Measurements from ENCODE around the gene CBX2. TPM values are rescaled to one million over a fixed set of nuclear protein-coding genes. Genes with fewer than 3 reads are reported as not detected.

CBX2 gene
- total RNA-seq, 1 experiment from 2014 or later: 28.3 TPM

DNA sequence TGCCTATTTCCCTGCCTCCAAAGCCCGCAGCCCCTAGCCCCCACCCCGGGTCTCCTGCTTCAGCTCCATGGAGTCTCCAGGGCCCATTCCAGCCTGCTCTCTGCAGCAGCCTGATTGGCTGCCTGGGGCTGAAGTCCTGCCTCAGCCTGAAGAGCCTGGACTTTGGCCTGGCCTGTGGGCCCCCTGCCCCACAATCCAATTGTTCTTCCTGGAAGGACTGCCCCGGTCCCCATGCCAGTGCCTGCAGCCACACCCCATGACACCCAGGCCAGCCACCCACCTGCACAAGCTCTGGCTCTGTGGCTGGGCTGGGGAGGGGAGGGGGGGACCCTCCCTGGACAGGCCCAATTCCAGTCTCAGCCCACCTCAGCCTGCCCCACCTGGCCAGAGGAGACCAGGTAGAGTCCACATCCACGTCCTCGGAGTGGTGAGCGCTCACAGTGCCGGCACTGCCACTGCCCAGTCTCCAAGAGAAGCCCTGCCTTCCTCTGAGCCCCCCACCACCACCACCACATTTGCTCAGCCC lies 34.9 kb upstream of the CBX2 start:
- POLR2A ChIA-PET: interaction anchor here (0.6 kb wide), 1 partner anchor 54 kb away, joined by 3 read pairs; the partner anchor contains the start of gene CBX8
- RAD21 ChIA-PET (ENCODE audit: low non-redundant PET in 1 of 2, low total read pairs in 2 of 2, uncharacterized antibody in 2 of 2, unreplicated experiment in 2 of 2): no interaction called here
- no peak overlapping the region for H2AFZ ChIP-seq (ENCODE audit: low read depth, low read length, poor library complexity, severe bottlenecking)
- H3K9ac ChIP-seq (ENCODE audit: low read length): no peak overlapping the region
- no peaks in the 10 kb centered on the region for H4K20me1 ChIP-seq (ENCODE audit: insufficient read depth)
- H3K36me3 ChIP-seq (ENCODE audit: control insufficient read depth in 1 of 2, insufficient read depth in 2 of 2, low read length in 2 of 2): no peaks in the 10 kb centered on the region
- 0 out of 2 replicates have a peak, but pooled peaks cover 3% of the 10 kb centered on the region for H3K27me3 ChIP-seq (ENCODE audit: insufficient read depth, low read length)
- peaks cover 11 to 33% of the 10 kb centered on the region in 2 experiments; a peak in 3 of 4 replicates for H3K4me1 ChIP-seq (ENCODE audit: control insufficient read depth in 1 of 2, insufficient read depth in 2 of 2, low read length in 2 of 2)
- no TSS peak for BruUV-seq (replicated peaks)
- TF ChIP-seq EZH2 (IDR thresholded peaks at IDR 0.05): no peak
- no peak for TF ChIP-seq ZNF274 (IDR thresholded peaks at IDR 0.05; ENCODE audit: low read depth, low read length)
- TF ChIP-seq YY1 (IDR thresholded peaks at IDR 0.05; ENCODE audit: extremely low read depth, insufficient replicate concordance, low read depth, low read length): no peak
- no peak for TF ChIP-seq CBX3 (IDR thresholded peaks at IDR 0.05; ENCODE audit: low read depth)
- no peak for TF ChIP-seq ELF1 (IDR thresholded peaks at IDR 0.05; ENCODE audit: borderline replicate concordance, low read depth)
- no peak for TF ChIP-seq EGR1 (IDR thresholded peaks at IDR 0.05; ENCODE audit: low read depth)
- TF ChIP-seq RAD21 (IDR thresholded peaks at IDR 0.05; ENCODE audit: low read depth): no peak
- TF ChIP-seq, protein P1, sequence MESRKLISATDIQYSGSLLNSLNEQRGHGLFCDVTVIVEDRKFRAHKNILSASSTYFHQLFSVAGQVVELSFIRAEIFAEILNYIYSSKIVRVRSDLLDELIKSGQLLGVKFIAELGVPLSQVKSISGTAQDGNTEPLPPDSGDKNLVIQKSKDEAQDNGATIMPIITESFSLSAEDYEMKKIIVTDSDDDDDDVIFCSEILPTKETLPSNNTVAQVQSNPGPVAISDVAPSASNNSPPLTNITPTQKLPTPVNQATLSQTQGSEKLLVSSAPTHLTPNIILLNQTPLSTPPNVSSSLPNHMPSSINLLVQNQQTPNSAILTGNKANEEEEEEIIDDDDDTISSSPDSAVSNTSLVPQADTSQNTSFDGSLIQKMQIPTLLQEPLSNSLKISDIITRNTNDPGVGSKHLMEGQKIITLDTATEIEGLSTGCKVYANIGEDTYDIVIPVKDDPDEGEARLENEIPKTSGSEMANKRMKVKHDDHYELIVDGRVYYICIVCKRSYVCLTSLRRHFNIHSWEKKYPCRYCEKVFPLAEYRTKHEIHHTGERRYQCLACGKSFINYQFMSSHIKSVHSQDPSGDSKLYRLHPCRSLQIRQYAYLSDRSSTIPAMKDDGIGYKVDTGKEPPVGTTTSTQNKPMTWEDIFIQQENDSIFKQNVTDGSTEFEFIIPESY (IDR thresholded peaks at IDR 0.05; ENCODE audit: extremely low read depth, insufficient replicate concordance, low read length): no peak
- TF ChIP-seq, protein P2, sequence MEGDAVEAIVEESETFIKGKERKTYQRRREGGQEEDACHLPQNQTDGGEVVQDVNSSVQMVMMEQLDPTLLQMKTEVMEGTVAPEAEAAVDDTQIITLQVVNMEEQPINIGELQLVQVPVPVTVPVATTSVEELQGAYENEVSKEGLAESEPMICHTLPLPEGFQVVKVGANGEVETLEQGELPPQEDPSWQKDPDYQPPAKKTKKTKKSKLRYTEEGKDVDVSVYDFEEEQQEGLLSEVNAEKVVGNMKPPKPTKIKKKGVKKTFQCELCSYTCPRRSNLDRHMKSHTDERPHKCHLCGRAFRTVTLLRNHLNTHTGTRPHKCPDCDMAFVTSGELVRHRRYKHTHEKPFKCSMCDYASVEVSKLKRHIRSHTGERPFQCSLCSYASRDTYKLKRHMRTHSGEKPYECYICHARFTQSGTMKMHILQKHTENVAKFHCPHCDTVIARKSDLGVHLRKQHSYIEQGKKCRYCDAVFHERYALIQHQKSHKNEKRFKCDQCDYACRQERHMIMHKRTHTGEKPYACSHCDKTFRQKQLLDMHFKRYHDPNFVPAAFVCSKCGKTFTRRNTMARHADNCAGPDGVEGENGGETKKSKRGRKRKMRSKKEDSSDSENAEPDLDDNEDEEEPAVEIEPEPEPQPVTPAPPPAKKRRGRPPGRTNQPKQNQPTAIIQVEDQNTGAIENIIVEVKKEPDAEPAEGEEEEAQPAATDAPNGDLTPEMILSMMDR (IDR thresholded peaks at IDR 0.05 in 2 of 3, conservative IDR thresholded peaks at IDR 0.05 in 1 of 3; ENCODE audit: borderline replicate concordance in 1 of 3, insufficient read depth in 1 of 3, low read depth in 2 of 3, low read length in 2 of 3): no peak
- TF ChIP-seq CEBPB (IDR thresholded peaks at IDR 0.05; ENCODE audit: low read depth): no peak
- TF ChIP-seq, protein P3, sequence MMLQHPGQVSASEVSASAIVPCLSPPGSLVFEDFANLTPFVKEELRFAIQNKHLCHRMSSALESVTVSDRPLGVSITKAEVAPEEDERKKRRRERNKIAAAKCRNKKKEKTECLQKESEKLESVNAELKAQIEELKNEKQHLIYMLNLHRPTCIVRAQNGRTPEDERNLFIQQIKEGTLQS (IDR thresholded peaks at IDR 0.05): no peak
- TF ChIP-seq, protein P4, sequence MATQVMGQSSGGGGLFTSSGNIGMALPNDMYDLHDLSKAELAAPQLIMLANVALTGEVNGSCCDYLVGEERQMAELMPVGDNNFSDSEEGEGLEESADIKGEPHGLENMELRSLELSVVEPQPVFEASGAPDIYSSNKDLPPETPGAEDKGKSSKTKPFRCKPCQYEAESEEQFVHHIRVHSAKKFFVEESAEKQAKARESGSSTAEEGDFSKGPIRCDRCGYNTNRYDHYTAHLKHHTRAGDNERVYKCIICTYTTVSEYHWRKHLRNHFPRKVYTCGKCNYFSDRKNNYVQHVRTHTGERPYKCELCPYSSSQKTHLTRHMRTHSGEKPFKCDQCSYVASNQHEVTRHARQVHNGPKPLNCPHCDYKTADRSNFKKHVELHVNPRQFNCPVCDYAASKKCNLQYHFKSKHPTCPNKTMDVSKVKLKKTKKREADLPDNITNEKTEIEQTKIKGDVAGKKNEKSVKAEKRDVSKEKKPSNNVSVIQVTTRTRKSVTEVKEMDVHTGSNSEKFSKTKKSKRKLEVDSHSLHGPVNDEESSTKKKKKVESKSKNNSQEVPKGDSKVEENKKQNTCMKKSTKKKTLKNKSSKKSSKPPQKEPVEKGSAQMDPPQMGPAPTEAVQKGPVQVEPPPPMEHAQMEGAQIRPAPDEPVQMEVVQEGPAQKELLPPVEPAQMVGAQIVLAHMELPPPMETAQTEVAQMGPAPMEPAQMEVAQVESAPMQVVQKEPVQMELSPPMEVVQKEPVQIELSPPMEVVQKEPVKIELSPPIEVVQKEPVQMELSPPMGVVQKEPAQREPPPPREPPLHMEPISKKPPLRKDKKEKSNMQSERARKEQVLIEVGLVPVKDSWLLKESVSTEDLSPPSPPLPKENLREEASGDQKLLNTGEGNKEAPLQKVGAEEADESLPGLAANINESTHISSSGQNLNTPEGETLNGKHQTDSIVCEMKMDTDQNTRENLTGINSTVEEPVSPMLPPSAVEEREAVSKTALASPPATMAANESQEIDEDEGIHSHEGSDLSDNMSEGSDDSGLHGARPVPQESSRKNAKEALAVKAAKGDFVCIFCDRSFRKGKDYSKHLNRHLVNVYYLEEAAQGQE (IDR thresholded peaks at IDR 0.05; ENCODE audit: low read depth): no peak
- no peak for TF ChIP-seq SP1 (IDR thresholded peaks at IDR 0.05; ENCODE audit: low read depth)
- no peak for TF ChIP-seq TCF7L2 (IDR thresholded peaks at IDR 0.05; ENCODE audit: borderline replicate concordance, extremely low read depth, insufficient read depth, insufficient read length)
- H3K79me2 ChIP-seq (ENCODE audit: insufficient read depth, low read length): no peaks in the 10 kb centered on the region
- no peaks in the 10 kb centered on the region for H3K9me2 ChIP-seq (ENCODE audit: insufficient read depth)
- H3K27ac ChIP-seq (ENCODE audit: low read depth, low read length): no peak overlapping the region
- no peak for ATAC-seq
- CTCF ChIA-PET: interaction anchor here (1.3 to 1.6 kb wide), 3 partner anchors 34 to 92 kb away, joined by 3 read pairs; no protein-coding TSS in a partner anchor
- intact Hi-C loops (cut with micrococcal nuclease): loop anchor here (2.0 kb wide), 1 partner anchor 174 kb away; no protein-coding TSS in a partner anchor
- H3K4me3 ChIP-seq (replicated peaks in 1 of 2; ENCODE audit: low read depth in 1 of 2, low read length in 2 of 2): no peak overlapping the region
- no peak for DNase-seq (ENCODE audit: low read depth, low spot score)
- H3K4me2 ChIP-seq (ENCODE audit: low read length): no peak overlapping the region
- H3K9me3 ChIP-seq (ENCODE audit: control insufficient read depth in 1 of 2, insufficient read depth in 1 of 2, low read depth in 1 of 2, low read length in 2 of 2): no peaks in the 10 kb centered on the region
